Stimulated activated naive B cell treated with anti-CD40 and anti-IgM and Interleukin-4, amounts not matched to agents 10 μg/mL and 1 μg/mL and 100 μg/mL, for 72 hours (primary cell): ENCODE results near the gene CHODL.

Source experiments
- ATAC-seq, 2 donors: fragments of 150-1000 bp; cut with Tn5 transposase; replicated peaks; 2 replicates each; pipeline ENCODE4 v1.10.0; 2021; ENCODE audit warnings: moderate library complexity in 1 of 2
- DNase-seq: peaks from one replicate; pipeline ENCODE4 v3.0.0; 2021
- H3K27ac Mint-ChIP-seq: one replicate; pipeline ENCODE4 v1.8.0; 2022; ENCODE audit warnings: mild to moderate bottlenecking, mixed read lengths
- H3K27me3 Mint-ChIP-seq, 2 donors: one replicate each; pipeline ENCODE4 v1.8.0; 2022; ENCODE audit warnings: mixed read lengths in 2 of 2
- H3K36me3 Mint-ChIP-seq, 2 donors: one replicate each; pipeline ENCODE4 v1.8.0; 2022; ENCODE audit warnings: mixed read lengths in 2 of 2, mild to moderate bottlenecking in 1 of 2
- H3K4me1 Mint-ChIP-seq, 2 donors: one replicate each; pipeline ENCODE4 v1.8.0; 2022; ENCODE audit warnings: mixed read lengths in 2 of 2, mild to moderate bottlenecking in 1 of 2
- H3K4me3 Mint-ChIP-seq, 2 donors: one replicate each; pipeline ENCODE4 v1.8.0; 2022; ENCODE audit warnings: mild to moderate bottlenecking in 2 of 2, mixed read lengths in 2 of 2, moderate library complexity in 1 of 2
- H3K9me3 Mint-ChIP-seq, 2 donors: one replicate each; pipeline ENCODE4 v1.8.0; 2022; ENCODE audit warnings: mixed read lengths in 2 of 2, mild to moderate bottlenecking in 1 of 2

CHODL gene, protein sequence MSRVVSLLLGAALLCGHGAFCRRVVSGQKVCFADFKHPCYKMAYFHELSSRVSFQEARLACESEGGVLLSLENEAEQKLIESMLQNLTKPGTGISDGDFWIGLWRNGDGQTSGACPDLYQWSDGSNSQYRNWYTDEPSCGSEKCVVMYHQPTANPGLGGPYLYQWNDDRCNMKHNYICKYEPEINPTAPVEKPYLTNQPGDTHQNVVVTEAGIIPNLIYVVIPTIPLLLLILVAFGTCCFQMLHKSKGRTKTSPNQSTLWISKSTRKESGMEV

DNA sequence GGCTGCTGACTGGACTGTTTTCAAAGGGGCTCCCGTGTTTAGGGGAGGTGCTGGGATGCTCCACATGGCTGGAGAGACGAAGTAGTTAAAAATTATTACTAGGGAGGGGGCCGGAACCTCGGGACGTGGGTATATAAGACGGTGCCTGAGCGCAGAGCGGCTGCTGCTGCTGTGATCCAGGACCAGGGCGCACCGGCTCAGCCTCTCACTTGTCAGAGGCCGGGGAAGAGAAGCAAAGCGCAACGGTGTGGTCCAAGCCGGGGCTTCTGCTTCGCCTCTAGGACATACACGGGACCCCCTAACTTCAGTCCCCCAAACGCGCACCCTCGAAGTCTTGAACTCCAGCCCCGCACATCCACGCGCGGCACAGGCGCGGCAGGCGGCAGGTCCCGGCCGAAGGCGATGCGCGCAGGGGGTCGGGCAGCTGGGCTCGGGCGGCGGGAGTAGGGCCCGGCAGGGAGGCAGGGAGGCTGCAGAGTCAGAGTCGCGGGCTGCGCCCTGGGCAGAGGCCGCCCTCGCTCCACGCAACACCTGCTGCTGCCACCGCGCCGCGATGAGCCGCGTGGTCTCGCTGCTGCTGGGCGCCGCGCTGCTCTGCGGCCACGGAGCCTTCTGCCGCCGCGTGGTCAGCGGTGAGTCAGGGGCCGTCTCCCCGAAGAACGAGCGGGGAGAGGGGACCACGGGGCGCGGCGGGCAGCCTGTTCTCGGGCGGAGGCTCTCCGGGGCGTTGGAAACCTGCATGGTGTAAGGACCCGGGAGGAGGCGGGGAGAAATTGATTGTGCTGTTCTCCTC is at the start of gene CHODL:
Gene CHODL (plus strand): TSS at position 163 of the 793 bp plus-strand sequence. CDS start 391 bp downstream, at position 554.
- peak within 1 kb of the TSS in 1 of 2 donors; percentile 50 for H3K4me3 Mint-ChIP-seq
- ATAC-seq (peak; percentile 5 to 22), DNase-seq (no peak)
- no peaks in the 10 kb centered on the region for H3K9me3 Mint-ChIP-seq
- H3K36me3 Mint-ChIP-seq, result no peaks in the 10 kb centered on the region
- no peaks in the 10 kb centered on the region for H3K4me1 Mint-ChIP-seq
- H3K27ac Mint-ChIP-seq, result no peak within 1 kb of the TSS
- H3K27me3 Mint-ChIP-seq, result peaks cover 19 to 28% of the 10 kb centered on the region in 2 donors

DNA sequence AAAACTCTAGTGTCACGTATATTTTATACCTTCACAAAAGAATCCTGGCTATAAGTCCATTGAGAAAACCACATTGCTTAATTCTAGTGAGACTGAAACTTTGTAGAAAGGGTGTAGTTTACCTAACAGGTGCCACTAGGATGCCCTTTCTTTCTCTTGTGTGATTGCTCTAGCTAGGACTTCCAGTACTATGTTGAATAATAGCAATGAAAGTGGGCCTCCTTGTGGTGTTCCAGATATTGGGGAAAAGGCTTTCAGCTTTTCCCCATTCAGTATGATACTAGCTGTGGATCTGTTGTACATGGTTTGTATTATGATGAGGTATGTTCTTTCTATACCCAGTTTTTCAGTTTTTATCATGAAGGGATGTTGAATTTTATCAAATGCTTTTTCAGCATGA is 39.7 kb upstream of the CHODL start:
- no peak for DNase-seq
- no peaks in the 10 kb centered on the region for H3K36me3 Mint-ChIP-seq

DNA sequence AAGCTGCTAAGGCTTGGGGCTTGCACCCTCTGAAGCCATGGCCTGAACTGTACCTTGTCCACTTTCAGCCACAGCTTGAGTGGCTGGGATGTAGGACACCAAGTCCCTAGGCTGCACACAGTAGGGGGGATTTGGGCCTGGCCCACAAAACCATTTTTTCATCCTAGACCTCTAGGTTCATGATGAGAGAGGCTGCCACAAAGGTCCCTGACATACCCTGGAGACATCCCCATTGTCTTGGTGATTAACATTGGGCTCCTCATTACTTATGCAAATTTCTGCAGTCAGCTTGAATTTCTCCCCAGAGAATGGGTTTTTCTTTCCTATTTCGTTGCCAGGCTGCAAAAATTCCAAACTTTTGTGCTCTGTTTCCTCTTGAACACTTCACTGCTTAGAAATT is 26.3 kb upstream of the CHODL start:
- Mint-ChIP-seq H3K27ac (no peak overlapping the region), H3K4me1 (no peaks in the 10 kb centered on the region), H3K4me3 (no peak overlapping the region), H3K36me3 (no peaks in the 10 kb centered on the region), H3K27me3 (no peaks in the 10 kb centered on the region), H3K9me3 (peaks cover 14 to 30% of the 10 kb centered on the region in 2 donors)
- DNase-seq, result no peak
- no peak for ATAC-seq

More for the DNA sequence above, 39.7 kb upstream of the CHODL start:
- no peak for ATAC-seq
- no peaks in the 10 kb centered on the region for H3K4me1 Mint-ChIP-seq
- no peak overlapping the region for H3K4me3 Mint-ChIP-seq
- H3K9me3 Mint-ChIP-seq, result peaks cover 1 to 5% of the 10 kb centered on the region in 2 donors
- no peak overlapping the region for H3K27ac Mint-ChIP-seq
- no peaks in the 10 kb centered on the region for H3K27me3 Mint-ChIP-seq

DNA sequence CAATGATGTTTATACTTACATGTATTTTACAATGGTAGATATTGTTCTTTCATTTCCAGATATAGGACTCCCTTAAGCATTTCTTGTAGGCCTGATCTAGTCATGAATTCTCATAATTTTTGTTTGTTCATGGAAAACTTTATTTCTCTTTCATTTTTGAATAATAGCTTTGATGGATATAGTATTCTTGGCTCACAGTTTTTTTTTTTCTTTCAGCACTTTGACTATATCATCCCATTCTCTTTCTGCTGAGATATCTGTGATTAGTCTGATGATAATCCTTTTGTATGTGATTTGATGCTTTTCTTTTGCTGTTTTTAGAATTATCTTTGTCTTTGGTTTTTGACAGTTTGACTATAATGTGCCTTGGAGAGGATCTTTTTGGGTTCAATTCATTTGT is 24.1 kb upstream of the CHODL start:
- peaks cover 15 to 30% of the 10 kb centered on the region in 2 donors for H3K9me3 Mint-ChIP-seq
- no peak for ATAC-seq
- H3K27ac Mint-ChIP-seq, result no peak overlapping the region
- no peak overlapping the region for H3K4me3 Mint-ChIP-seq
- DNase-seq, result no peak
- no peaks in the 10 kb centered on the region for H3K36me3 Mint-ChIP-seq
- no peaks in the 10 kb centered on the region for H3K27me3 Mint-ChIP-seq
- H3K4me1 Mint-ChIP-seq, result no peaks in the 10 kb centered on the region

DNA sequence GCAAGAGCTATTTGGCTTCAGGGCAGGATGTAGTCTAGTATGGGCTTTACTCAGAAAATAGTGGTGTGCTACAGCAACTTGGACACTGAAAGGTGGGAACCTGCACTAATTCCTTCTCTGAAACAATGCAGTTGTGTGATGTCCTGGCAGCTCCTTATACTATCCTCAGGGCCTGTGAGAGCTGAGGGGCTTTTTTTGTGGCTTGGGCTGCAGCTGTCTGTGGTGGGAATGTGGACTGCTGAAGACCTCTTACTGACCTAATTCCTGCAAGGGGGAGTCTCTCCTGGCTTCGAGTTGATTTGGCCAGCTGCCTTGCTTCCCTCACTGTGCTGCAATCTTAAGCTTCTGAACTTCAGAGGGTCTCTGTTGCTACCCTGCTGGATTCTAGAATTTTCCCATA is 22.3 kb upstream of the CHODL start:
- H3K36me3 Mint-ChIP-seq, result no peaks in the 10 kb centered on the region
- DNase-seq (no peak), ATAC-seq (no peak)
- H3K27me3 Mint-ChIP-seq, result no peaks in the 10 kb centered on the region
- H3K27ac Mint-ChIP-seq, result no peak overlapping the region
- H3K4me3 Mint-ChIP-seq, result no peak overlapping the region
- H3K9me3 Mint-ChIP-seq, result peaks cover 15 to 25% of the 10 kb centered on the region in 2 donors
- H3K4me1 Mint-ChIP-seq, result no peaks in the 10 kb centered on the region

DNA sequence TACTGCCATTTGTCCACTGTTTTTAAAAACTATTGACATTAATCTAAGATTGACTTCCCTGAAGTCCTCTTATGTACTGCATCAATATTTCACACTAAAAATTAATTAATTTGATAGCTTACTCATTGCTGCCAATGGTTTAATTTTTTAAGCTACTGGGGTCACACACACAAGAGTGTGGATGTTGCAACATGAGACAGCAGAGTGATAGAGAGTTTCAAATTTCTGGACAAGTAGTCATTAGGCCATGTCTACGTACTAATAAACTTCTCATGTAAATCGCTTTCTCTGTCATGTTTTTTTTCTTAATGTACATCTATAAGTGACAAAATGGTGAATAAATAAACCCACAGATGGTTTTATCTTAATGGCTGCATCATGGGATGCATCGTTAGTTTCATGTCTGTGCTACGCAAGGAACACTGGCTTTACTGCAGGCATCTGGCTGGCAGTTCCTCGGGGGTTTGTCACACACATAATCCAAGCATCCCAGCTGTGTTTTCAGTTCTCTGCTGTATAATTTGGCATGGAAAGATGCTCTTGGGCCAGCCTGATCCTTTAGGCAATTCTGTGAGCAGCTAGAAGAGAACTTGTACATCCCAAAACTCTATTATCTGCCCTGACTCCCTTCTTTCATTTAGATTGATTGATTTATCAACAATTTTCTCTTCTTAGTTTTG is 16.4 kb upstream of the CHODL start:
- H3K27me3 Mint-ChIP-seq, result no peaks in the 10 kb centered on the region
- no peak for ATAC-seq
- peaks cover 0 to 1% of the 10 kb centered on the region in 2 donors for H3K9me3 Mint-ChIP-seq
- DNase-seq, result no peak
- no peaks in the 10 kb centered on the region for H3K36me3 Mint-ChIP-seq
- no peaks in the 10 kb centered on the region for H3K4me1 Mint-ChIP-seq
- no peak overlapping the region for H3K27ac Mint-ChIP-seq
- no peak overlapping the region for H3K4me3 Mint-ChIP-seq

DNA sequence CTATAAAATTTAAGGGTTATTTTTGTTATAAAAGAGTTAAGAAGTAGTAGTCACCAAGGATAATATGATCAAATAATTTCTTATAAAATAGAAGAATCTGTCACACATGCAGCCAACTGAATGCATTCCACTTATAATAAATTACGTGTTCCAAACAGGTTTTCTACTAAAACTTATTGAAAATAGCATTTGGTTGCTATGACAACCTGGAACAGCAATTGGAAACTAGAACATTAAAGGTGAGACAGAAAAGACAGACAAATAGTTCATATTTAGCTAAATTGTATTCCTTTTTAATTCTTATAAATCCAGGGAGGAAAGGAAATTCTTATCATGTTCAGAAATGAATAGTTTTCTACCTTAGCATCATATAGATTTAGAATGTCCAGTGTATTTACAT is 9.1 kb upstream of the CHODL start:
- no peak overlapping the region for H3K4me3 Mint-ChIP-seq
- H3K4me1 Mint-ChIP-seq, result no peaks in the 10 kb centered on the region
- H3K9me3 Mint-ChIP-seq, result peaks cover 4 to 6% of the 10 kb centered on the region in 2 donors

DNA sequence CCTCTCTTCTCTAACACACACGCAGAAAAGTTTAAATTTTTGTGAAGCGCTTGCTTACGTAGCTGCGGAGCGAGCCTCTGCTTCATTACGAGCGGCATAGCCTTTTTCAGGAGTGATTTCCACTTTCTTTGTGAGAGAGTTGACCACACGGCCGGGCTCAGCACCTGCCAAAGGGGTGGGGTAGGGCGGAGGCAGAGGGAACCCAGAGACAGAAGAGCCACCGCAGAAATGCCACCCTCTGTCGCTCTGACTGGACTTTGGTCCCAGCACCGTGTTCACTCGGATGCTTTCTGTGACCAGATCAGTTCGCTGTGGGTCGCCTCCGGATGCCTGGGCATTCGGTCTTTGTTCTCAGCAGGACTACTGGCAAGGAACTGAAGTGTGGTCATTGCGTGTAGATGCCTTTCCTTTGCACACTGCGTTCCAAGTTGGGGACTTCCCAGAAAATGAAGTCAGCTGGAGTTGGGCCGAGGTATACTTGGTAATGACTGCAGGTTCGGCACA is 883 bp downstream of the CHODL start:
- no peaks in the 10 kb centered on the region for H3K9me3 Mint-ChIP-seq
- H3K36me3 Mint-ChIP-seq, result no peaks in the 10 kb centered on the region
- peak overlapping the region in 1 of 2 donors; percentile 50 for H3K4me3 Mint-ChIP-seq
- peaks cover 19 to 28% of the 10 kb centered on the region in 2 donors for H3K27me3 Mint-ChIP-seq
- H3K4me1 Mint-ChIP-seq, result no peaks in the 10 kb centered on the region
- DNase-seq (no peak), ATAC-seq (peak in 1 of 2 donors; percentile 10)
- no peak overlapping the region for H3K27ac Mint-ChIP-seq

More for the DNA sequence above, 9.1 kb upstream of the CHODL start:
- DNase-seq (no peak), ATAC-seq (no peak)
- H3K27ac Mint-ChIP-seq, result no peak overlapping the region
- H3K36me3 Mint-ChIP-seq, result no peaks in the 10 kb centered on the region
- no peaks in the 10 kb centered on the region for H3K27me3 Mint-ChIP-seq

DNA sequence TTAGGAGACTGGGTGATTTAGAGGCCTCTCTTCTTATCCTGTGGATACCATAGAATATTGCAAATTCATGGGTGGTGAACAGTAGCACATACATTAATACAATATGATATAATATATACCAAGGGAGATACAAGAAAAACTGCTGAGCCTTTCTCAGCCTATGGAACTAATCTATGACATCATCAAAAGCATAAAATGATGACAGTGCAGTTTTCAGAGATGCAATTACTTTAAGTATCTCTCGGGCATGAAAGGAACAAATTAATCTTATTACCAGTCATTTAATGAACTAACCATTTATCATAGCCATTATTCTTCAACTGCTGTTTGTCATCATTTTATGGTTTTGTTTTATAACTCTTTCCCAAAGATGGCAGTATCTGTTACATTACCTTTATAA is 3.5 kb downstream of the CHODL start:
- no peaks in the 10 kb centered on the region for H3K9me3 Mint-ChIP-seq
- ATAC-seq (no peak), DNase-seq (no peak)
- no peak overlapping the region for H3K4me3 Mint-ChIP-seq
- H3K27me3 Mint-ChIP-seq, result peaks cover 19 to 25% of the 10 kb centered on the region in 2 donors
- no peaks in the 10 kb centered on the region for H3K4me1 Mint-ChIP-seq
- H3K36me3 Mint-ChIP-seq, result no peaks in the 10 kb centered on the region
- H3K27ac Mint-ChIP-seq, result no peak overlapping the region

DNA sequence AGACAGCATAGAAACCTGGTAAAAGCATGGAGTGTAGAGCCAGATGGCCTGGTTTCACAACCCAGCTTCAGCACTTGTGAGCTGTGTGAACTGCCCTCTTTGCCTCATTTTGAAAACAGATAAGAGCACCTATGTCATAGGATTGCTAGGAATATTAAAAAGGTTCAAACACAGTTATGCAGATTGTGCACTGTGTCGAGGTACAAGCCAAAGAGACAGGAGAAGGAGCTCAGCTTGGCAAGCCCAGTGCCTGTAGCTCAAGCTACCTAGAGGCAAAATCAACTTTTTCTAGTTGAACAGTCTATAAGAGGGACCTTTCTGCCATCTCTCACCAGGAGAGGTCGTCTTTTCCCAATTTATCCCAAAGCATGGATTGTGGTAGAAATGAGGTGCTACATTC is 5.0 kb downstream of the CHODL start:
- no peak for ATAC-seq
- no peak overlapping the region for H3K27ac Mint-ChIP-seq

DNA sequence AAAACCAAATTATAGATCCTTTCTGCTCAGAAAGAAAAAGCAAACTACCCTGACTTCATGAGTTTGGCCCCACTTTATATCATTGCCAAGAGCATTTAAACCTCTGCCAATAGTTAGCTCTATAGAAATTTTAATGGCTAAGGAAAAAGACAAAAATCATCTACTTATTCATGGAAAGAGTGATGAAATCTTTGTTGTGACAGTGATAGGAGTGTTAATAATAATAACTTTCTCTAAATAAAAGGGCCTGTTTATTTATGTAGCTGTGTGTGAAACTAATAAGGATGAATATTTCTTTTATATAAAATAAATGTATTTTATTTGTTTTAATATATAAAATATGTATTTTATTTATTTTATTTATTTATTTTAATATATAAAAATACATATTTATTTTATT is 6.4 kb downstream of the CHODL start:
- ATAC-seq (no peak), DNase-seq (no peak)
- no peak overlapping the region for H3K4me3 Mint-ChIP-seq
- H3K9me3 Mint-ChIP-seq, result no peaks in the 10 kb centered on the region
- H3K4me1 Mint-ChIP-seq, result no peaks in the 10 kb centered on the region
- no peak overlapping the region for H3K27ac Mint-ChIP-seq
- no peaks in the 10 kb centered on the region for H3K36me3 Mint-ChIP-seq
- peaks cover 4 to 5% of the 10 kb centered on the region in 2 donors for H3K27me3 Mint-ChIP-seq

More for the DNA sequence above, 5.0 kb downstream of the CHODL start:
- Mint-ChIP-seq H3K36me3 (no peaks in the 10 kb centered on the region), H3K4me3 (no peak overlapping the region), H3K4me1 (no peaks in the 10 kb centered on the region), H3K9me3 (no peaks in the 10 kb centered on the region), H3K27me3 (peaks cover 13 to 15% of the 10 kb centered on the region in 2 donors)
- no peak for DNase-seq

DNA sequence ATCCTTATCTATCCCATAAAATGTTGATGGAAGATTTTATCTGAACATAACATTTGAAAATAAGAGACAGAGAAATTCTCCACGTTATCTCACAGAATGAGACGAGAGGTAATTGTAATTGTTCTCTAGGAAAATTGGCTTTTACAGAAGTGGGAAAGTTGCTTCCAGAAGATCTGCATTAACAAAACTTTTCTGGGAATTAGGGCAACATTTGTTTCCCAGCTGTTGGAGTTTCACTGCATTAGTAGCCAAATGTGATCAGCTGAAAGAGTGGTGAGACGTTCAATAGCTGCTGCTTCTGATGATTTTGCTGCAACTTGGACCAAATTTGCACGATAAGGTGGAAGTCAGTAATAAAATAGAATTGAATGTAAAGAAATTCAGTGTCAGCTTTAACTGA is 7.6 kb downstream of the CHODL start:
- Mint-ChIP-seq H3K4me1 (no peaks in the 10 kb centered on the region), H3K27me3 (no peaks in the 10 kb centered on the region), H3K4me3 (no peak overlapping the region), H3K9me3 (no peaks in the 10 kb centered on the region), H3K27ac (no peak overlapping the region), H3K36me3 (no peaks in the 10 kb centered on the region)
- no peak for DNase-seq
- no peak for ATAC-seq

DNA sequence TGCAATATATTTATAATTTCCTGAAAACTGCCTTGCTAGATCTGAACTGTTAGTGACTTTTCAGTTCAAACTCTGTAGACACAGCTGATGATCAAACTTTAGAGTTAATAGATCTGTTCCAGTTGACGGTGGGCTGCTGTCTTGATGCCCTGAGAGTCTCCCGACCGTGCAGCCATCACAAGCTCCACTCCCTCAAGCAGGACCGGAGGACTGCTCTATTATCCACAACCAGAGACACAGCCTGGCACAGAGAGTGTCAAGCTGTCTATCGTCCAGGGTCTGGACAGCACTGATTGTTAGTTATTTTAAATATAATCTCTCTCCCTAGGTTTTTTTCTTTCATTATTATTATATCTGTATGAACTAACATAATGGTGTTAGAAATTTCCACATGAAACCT is 8.0 kb downstream of the CHODL start:
- no peak overlapping the region for H3K27ac Mint-ChIP-seq

DNA sequence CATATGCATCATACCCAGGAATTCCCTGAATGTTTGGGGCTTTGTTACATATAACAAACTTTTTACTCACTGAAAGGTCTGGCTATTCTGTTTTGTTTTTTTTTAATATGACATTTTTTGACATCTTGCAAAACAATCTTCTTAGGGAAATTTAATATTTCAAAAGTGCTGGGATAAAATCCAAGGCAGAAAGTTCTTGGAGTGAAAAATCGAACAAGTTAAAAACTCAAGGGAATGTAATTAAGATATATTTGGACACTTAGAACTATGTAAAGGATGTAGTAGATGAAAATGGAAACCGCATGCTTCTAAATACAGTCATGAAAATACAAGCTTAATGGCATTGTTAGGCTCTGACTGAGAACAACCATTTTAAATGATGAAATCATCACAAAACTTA is 8.6 kb downstream of the CHODL start:
- ATAC-seq, result no peak
- no peak overlapping the region for H3K27ac Mint-ChIP-seq
- DNase-seq, result no peak

More for the DNA sequence above, 8.0 kb downstream of the CHODL start:
- H3K4me3 Mint-ChIP-seq, result no peak overlapping the region
- DNase-seq, result no peak
- no peaks in the 10 kb centered on the region for H3K27me3 Mint-ChIP-seq
- H3K9me3 Mint-ChIP-seq, result no peaks in the 10 kb centered on the region
- H3K36me3 Mint-ChIP-seq, result no peaks in the 10 kb centered on the region
- no peak for ATAC-seq
- H3K4me1 Mint-ChIP-seq, result no peaks in the 10 kb centered on the region

More for the DNA sequence above, 8.6 kb downstream of the CHODL start:
- H3K4me3 Mint-ChIP-seq, result no peak overlapping the region
- H3K27me3 Mint-ChIP-seq, result no peaks in the 10 kb centered on the region
- no peaks in the 10 kb centered on the region for H3K36me3 Mint-ChIP-seq
- no peaks in the 10 kb centered on the region for H3K4me1 Mint-ChIP-seq
- no peaks in the 10 kb centered on the region for H3K9me3 Mint-ChIP-seq
